GM06990 (cell line): ENCODE measurements around the gene ARTN.

Experiments used
- DNase-seq: peaks from one replicate; pipeline ENCODE4 v3.0.0-alpha.2; 2011; ENCODE audit not compliant: insufficient read length; ENCODE audit errors: extremely low read depth
- H3K27me3 ChIP-seq: replicated peaks from 2 replicates; pipeline ENCODE4 v1.6.0; 2011; ENCODE audit warnings: low read length; ENCODE audit not compliant: control insufficient read depth, insufficient read depth
- H3K36me3 ChIP-seq: 2 replicates; pipeline ENCODE4 v1.5.1; 2011; ENCODE audit warnings: low read length; ENCODE audit not compliant: control insufficient read depth, insufficient read depth
- H3K4me3 ChIP-seq: replicated peaks from 2 replicates; pipeline ENCODE4 v1.5.1; 2011; ENCODE audit warnings: low read depth, mild to moderate bottlenecking, control low read depth, low read length
- CTCF ChIP-seq: IDR thresholded peaks from 2 replicates; pipeline ENCODE4 v1.5.1; 2011; ENCODE audit warnings: low read length, control low read depth, mild to moderate bottlenecking, inconsistent platforms; ENCODE audit not compliant: insufficient read depth, poor library complexity, severe bottlenecking

The ARTN gene

GRCh38 chr1:43979261-43979527 lies 45.6 kb downstream of the ARTN start:
- H3K4me3 ChIP-seq = peak overlapping the region; percentile 70
- H3K27me3 ChIP-seq = no peaks in the 10 kb centered on the region
- peaks cover 15% of the 10 kb centered on the region for H3K36me3 ChIP-seq
- DNase-seq = no peak
- no peak for TF ChIP-seq CTCF

- peak; percentile 64 for DNase-seq
- peaks cover 15% of the 10 kb centered on the region for H3K36me3 ChIP-seq
Observed at GRCh38 chr1:43979528-43980254, 46.1 kb downstream of the ARTN start.

GRCh38 chr1:43980255-43981134 lies 46.9 kb downstream of the ARTN start:
- Histone ChIP-seq H3K27me3 (no peaks in the 10 kb centered on the region), H3K4me3 (peak overlapping the region; percentile 70), H3K36me3 (peaks cover 16% of the 10 kb centered on the region)
- TF ChIP-seq CTCF = no peak
- DNase-seq = no peak

More at GRCh38 chr1:43979528-43980254, 46.1 kb downstream of the ARTN start:
- no peak for TF ChIP-seq CTCF
- H3K4me3 ChIP-seq = peak overlapping the region; percentile 70
- H3K27me3 ChIP-seq = no peaks in the 10 kb centered on the region

GRCh38 chr1:43981135-43981491 lies 47.5 kb downstream of the ARTN start:
- no peak for TF ChIP-seq CTCF
- Histone ChIP-seq H3K27me3 (no peaks in the 10 kb centered on the region), H3K36me3 (peaks cover 16% of the 10 kb centered on the region), H3K4me3 (no peak overlapping the region)
- no peak for DNase-seq

- H3K36me3 ChIP-seq = peaks cover 16% of the 10 kb centered on the region
- no peak for TF ChIP-seq CTCF
- no peak overlapping the region for H3K4me3 ChIP-seq
- H3K27me3 ChIP-seq = no peaks in the 10 kb centered on the region
- no peak for DNase-seq
Observed at GRCh38 chr1:43981636-43982035, 48.0 kb downstream of the ARTN start.
